Keratinocyte (primary cell): ENCODE measurements around the gene CFAP68. TPM values are rescaled to one million over a fixed set of nuclear protein-coding genes. Genes with fewer than 3 reads are reported as not detected.

Experiments used
- DNase-seq: peaks from one replicate; pipeline ENCODE4 v3.0.0-alpha.2; 2011; ENCODE audit warnings: low read depth, missing footprints, low spot score
- FAIRE-seq: peaks from 2 replicates; lab custom pipeline; 2011; peaks lifted over from hg19 to GRCh38; lab: Jason Lieb, UNC
- H2AFZ ChIP-seq: 2 replicates; pipeline ENCODE4 v1.6.0; 2012; ENCODE audit warnings: low read length, control low read depth, inconsistent platforms; ENCODE audit not compliant: control insufficient read depth
- H3K27ac ChIP-seq: 2 replicates; pipeline ENCODE4 v1.5.1; 2011; ENCODE audit warnings: low read length; ENCODE audit not compliant: control insufficient read depth, insufficient read depth
- H3K27me3 ChIP-seq: 3 replicates; pipeline ENCODE4 v1.6.0; 2011; ENCODE audit warnings: low read length; ENCODE audit not compliant: control insufficient read depth, insufficient read depth; ENCODE audit errors: extremely low read depth
- H3K36me3 ChIP-seq, 2 experiments: 2 replicates in 1 of 2; 3 replicates in 1 of 2; pipeline ENCODE4 v1.5.1; 2011; ENCODE audit warnings: low read length in 2 of 2, mild to moderate bottlenecking in 1 of 2; ENCODE audit not compliant: control insufficient read depth in 2 of 2, insufficient read depth in 2 of 2; ENCODE audit errors: extremely low read depth in 1 of 2
- H3K4me1 ChIP-seq: 3 replicates; pipeline ENCODE4 v1.5.1; 2011; ENCODE audit warnings: low read length; ENCODE audit not compliant: control insufficient read depth, insufficient read depth; ENCODE audit errors: extremely low read depth
- H3K4me2 ChIP-seq: 3 replicates; pipeline ENCODE4 v1.6.0; 2011; ENCODE audit warnings: low read depth, low read length; ENCODE audit not compliant: control insufficient read depth, insufficient read depth; ENCODE audit errors: extremely low read depth
- H3K4me3 ChIP-seq, 3 experiments: fragments of 200-600 bp in 1 of 3; sonication (generic) in 1 of 3; 2 replicates in 2 of 3; 3 replicates in 1 of 3; pipeline ENCODE4 v1.5.1; 2011 to 2016; ENCODE audit warnings: low read length in 3 of 3, mild to moderate bottlenecking in 3 of 3, control low read depth in 2 of 3, inconsistent platforms in 1 of 3, low read depth in 1 of 3, mixed read lengths in 1 of 3, mixed run types in 1 of 3, moderate library complexity in 1 of 3; ENCODE audit not compliant: control insufficient read depth in 2 of 3, insufficient read depth in 2 of 3; ENCODE audit errors: extremely low read depth in 1 of 3
- H3K79me2 ChIP-seq: 2 replicates; pipeline ENCODE4 v1.6.0; 2012; ENCODE audit warnings: low read length; ENCODE audit not compliant: control insufficient read depth, insufficient read depth
- H3K9ac ChIP-seq: 3 replicates; pipeline ENCODE4 v1.6.0; 2011; ENCODE audit warnings: low read length; ENCODE audit not compliant: control insufficient read depth, insufficient read depth; ENCODE audit errors: extremely low read depth
- H3K9me1 ChIP-seq: 3 replicates; pipeline ENCODE4 v1.6.0; 2011; ENCODE audit warnings: low read length; ENCODE audit not compliant: control insufficient read depth, insufficient read depth; ENCODE audit errors: extremely low read depth
- H3K9me3 ChIP-seq: 2 replicates; pipeline ENCODE4 v1.5.1; 2012; ENCODE audit warnings: low read depth, low read length; ENCODE audit not compliant: control insufficient read depth
- H4K20me1 ChIP-seq: 3 replicates; pipeline ENCODE4 v1.6.0; 2011; ENCODE audit warnings: low read length; ENCODE audit not compliant: control insufficient read depth, insufficient read depth; ENCODE audit errors: extremely low read depth
- EZH2 ChIP-seq: IDR thresholded peaks from one replicate; pipeline ENCODE4 v1.6.1; 2012; ENCODE audit warnings: inconsistent platforms, mild to moderate bottlenecking, low read length, moderate library complexity
- dilution Hi-C: fragments of 300-500 bp; cut with MboI; formaldehyde crosslinking; loops from one replicate; pipeline ENCODE4 v1.7.0; 2020; ENCODE audit warnings: low sequenced_read_pairs; ENCODE audit not compliant: extremely low pct_ligation_motif_present
- polyA plus RNA-seq, 5 experiments: library from polyadenylated mRNA; depleted of rRNA in 3 of 5; stranded (reverse) in 3 of 5; stranded (forward) in 1 of 5; unstranded in 1 of 5; fragments of >200 nt; gene quantifications; 1 replicate in 1 of 5; 2 replicates in 3 of 5; 3 replicates in 1 of 5; pipeline versions ENCODE4 v1.2.1 to v1.2.3, GENCODE V29; 2011 to 2012; ENCODE audit warnings: missing spikeins in 2 of 5, low read depth in 1 of 5, low replicate concordance in 1 of 5
- TF ChIP-seq, protein P1 (sequence below), 3 experiments: IDR thresholded peaks in 1 of 3; conservative IDR thresholded peaks in 1 of 3; optimal IDR thresholded peaks in 1 of 3; 2 replicates in 2 of 3; 3 replicates in 1 of 3; pipeline versions ENCODE3 to v1.5.1; 2011; ENCODE audit warnings: low read length in 3 of 3, mild to moderate bottlenecking in 3 of 3, moderate library complexity in 2 of 3, control low read depth in 1 of 3, inconsistent platforms in 1 of 3; ENCODE audit not compliant: insufficient read depth in 2 of 3; ENCODE audit errors: extremely low read depth in 1 of 3

The CFAP68 gene
- polyA plus RNA-seq, 1 donor (not counting 4 experiments of a cell fraction or from before 2014, with no cell fraction given): 63.8 TPM

DNA sequence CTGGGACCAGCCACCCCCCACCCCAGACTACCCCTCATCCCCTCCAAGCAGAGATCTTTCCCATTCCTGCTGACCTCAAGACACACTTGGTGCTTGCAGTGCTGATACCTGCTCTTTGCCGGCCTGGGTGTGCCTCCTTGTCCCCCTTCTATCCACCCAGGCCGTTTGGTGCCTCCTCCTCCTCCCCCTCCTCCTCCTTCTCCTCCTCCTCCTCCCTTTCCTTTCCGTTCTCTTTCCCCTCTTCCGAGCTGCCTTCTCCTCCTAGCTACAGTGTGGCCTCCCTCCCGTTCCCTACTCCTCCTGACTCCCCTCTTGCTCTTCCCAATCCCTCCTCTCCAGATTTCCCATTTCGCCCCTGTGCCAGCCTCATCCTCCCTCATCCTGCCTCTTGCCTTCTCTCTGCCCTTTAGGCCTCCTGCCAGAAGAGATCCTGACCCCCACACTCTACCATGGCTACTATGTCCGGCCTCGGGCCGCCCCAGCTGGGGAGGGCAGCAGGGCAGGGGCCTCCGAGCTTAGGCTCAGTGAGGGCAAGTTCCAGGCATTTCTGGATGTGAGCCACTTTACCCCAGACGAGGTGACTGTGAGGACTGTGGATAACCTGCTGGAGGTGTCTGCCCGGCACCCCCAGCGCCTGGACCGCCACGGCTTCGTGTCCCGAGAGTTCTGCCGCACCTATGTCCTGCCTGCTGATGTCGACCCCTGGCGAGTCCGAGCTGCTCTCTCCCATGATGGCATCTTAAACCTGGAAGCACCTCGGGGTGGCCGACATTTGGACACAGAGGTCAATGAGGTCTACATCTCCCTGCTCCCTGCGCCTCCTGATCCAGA is 33.9 kb downstream of the CFAP68 start:
- Histone ChIP-seq H3K4me1 (peaks cover 14% of the 10 kb centered on the region), H3K4me2 (no peak overlapping the region)
- dilution Hi-C loops: no loop called here

DNA sequence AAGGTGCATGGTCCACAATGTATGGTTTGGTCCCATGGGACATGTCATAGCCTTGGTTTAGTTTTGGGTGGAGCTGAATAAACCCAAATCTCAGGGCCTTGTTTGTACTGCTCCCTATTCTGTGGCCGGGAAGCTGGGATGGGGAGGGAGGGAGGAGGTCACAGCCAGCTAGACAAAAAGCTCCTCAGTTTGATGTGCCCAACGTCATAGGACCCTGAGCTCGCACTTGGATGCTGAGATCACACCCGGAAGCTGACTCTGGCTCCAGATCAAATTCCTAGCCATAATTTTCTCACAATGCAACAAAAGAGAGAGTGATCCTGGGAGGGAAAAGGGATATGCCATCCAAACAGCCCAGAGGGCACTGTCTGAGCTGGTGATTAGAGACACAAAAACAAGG is 34.7 kb downstream of the CFAP68 start:
- H3K36me3 ChIP-seq: no peaks in the 10 kb centered on the region
- H3K79me2 ChIP-seq: no peaks in the 10 kb centered on the region
- peaks cover 22% of the 10 kb centered on the region for H3K4me1 ChIP-seq
- H4K20me1 ChIP-seq: no peaks in the 10 kb centered on the region
- no peak for DNase-seq
- H3K9ac ChIP-seq: no peak overlapping the region
- dilution Hi-C loops: no loop called here
- H3K9me1 ChIP-seq: no peaks in the 10 kb centered on the region
- peaks cover 6% of the 10 kb centered on the region for H3K27me3 ChIP-seq
- H3K27ac ChIP-seq: no peak overlapping the region
- TF ChIP-seq, protein P1, sequence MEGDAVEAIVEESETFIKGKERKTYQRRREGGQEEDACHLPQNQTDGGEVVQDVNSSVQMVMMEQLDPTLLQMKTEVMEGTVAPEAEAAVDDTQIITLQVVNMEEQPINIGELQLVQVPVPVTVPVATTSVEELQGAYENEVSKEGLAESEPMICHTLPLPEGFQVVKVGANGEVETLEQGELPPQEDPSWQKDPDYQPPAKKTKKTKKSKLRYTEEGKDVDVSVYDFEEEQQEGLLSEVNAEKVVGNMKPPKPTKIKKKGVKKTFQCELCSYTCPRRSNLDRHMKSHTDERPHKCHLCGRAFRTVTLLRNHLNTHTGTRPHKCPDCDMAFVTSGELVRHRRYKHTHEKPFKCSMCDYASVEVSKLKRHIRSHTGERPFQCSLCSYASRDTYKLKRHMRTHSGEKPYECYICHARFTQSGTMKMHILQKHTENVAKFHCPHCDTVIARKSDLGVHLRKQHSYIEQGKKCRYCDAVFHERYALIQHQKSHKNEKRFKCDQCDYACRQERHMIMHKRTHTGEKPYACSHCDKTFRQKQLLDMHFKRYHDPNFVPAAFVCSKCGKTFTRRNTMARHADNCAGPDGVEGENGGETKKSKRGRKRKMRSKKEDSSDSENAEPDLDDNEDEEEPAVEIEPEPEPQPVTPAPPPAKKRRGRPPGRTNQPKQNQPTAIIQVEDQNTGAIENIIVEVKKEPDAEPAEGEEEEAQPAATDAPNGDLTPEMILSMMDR (optimal IDR thresholded peaks at IDR 0.05 in 1 of 3, IDR thresholded peaks at IDR 0.05 in 1 of 3, conservative IDR thresholded peaks at IDR 0.05 in 1 of 3; ENCODE audit: extremely low read depth in 1 of 3, insufficient read depth in 2 of 3, low read length in 3 of 3): no peak
- TF ChIP-seq EZH2: no peak
- H3K4me2 ChIP-seq: no peak overlapping the region
- H2AFZ ChIP-seq: no peak overlapping the region
- no peak overlapping the region for H3K4me3 ChIP-seq
- H3K9me3 ChIP-seq: no peaks in the 10 kb centered on the region
- FAIRE-seq: no peak

More for the DNA sequence above, 33.9 kb downstream of the CFAP68 start:
- DNase-seq (no peak), FAIRE-seq (no peak)
- Histone ChIP-seq H3K36me3 (no peaks in the 10 kb centered on the region), H2AFZ (no peak overlapping the region), H3K27ac (no peak overlapping the region), H3K79me2 (no peaks in the 10 kb centered on the region), H3K9ac (no peak overlapping the region), H4K20me1 (no peaks in the 10 kb centered on the region), H3K4me3 (no peak overlapping the region), H3K9me1 (no peaks in the 10 kb centered on the region), H3K27me3 (peaks cover 6% of the 10 kb centered on the region), H3K9me3 (no peaks in the 10 kb centered on the region)
- no peak for TF ChIP-seq EZH2
